Ishikawa (cell line): ENCODE results near the gene FAM163A.

Experiments
- CEBPB ChIP-seq: IDR thresholded peaks from 2 replicates; pipeline ENCODE4 v1.6.1; 2012
- CREB1 ChIP-seq: IDR thresholded peaks from 2 replicates; pipeline ENCODE4 v1.6.1; 2012; ENCODE audit warnings: low read depth
- EGR1 ChIP-seq: IDR thresholded peaks from 2 replicates; pipeline ENCODE4 v1.6.1; 2012
- EP300 ChIP-seq: IDR thresholded peaks from 2 replicates; pipeline ENCODE4 v1.6.1; 2012; ENCODE audit warnings: borderline replicate concordance
- MAX ChIP-seq: IDR thresholded peaks from 2 replicates; pipeline ENCODE4 v1.6.1; 2012
- RAD21 ChIP-seq: IDR thresholded peaks from 2 replicates; pipeline ENCODE4 v1.6.1; 2012; ENCODE audit warnings: low read depth
- REST ChIP-seq: IDR thresholded peaks from 2 replicates; pipeline ENCODE4 v1.6.1; 2012; ENCODE audit warnings: low read depth, mild to moderate bottlenecking

GRCh38 chr1:179785728-179786127 is 42.6 kb downstream of the FAM163A start:
- no peak for TF ChIP-seq EGR1
- no peak for TF ChIP-seq EP300
- TF ChIP-seq REST: no peak
- no peak for TF ChIP-seq MAX
- no peak for TF ChIP-seq CEBPB
- no peak for TF ChIP-seq CREB1
- no peak for TF ChIP-seq RAD21
